BE2C (cell line): ENCODE measurements around the gene IRX1.

Source experiments
- DNase-seq: peaks from one replicate; pipeline ENCODE4 v3.0.0-alpha.2; 2020
- H3K27me3 ChIP-seq: fragments of 250-450 bp; sonication (Bioruptor Pico); 2 replicates; pipeline ENCODE4 v1.5.1; 2020; ENCODE audit warnings: mild to moderate bottlenecking
- H3K36me3 ChIP-seq: fragments of 250-450 bp; sonication (Bioruptor Pico); 2 replicates; pipeline ENCODE4 v1.5.1; 2020; ENCODE audit warnings: mild to moderate bottlenecking
- H3K4me1 ChIP-seq: fragments of 250-450 bp; sonication (Bioruptor Pico); 2 replicates; pipeline ENCODE4 v1.5.1; 2020
- H3K4me3 ChIP-seq: 2 replicates; pipeline ENCODE4 v1.5.1; 2011; ENCODE audit warnings: low read depth, low read length
- H3K9me3 ChIP-seq: fragments of 250-450 bp; sonication (Bioruptor Pico); 2 replicates; pipeline ENCODE4 v1.5.1; 2020
- TF ChIP-seq, protein P1 (sequence below): IDR thresholded peaks from 2 replicates; pipeline ENCODE4 v1.5.1; 2012; ENCODE audit warnings: mild to moderate bottlenecking, low read depth, low read length

Gene IRX1

GRCh38 chr5:3596261-3596825 is 711 bp downstream of the IRX1 start:
- no peak for DNase-seq
- Histone ChIP-seq H3K4me1 (no peaks in the 10 kb centered on the region), H3K27me3 (no peaks in the 10 kb centered on the region), H3K9me3 (no peaks in the 10 kb centered on the region), H3K4me3 (no peak overlapping the region), H3K36me3 (no peaks in the 10 kb centered on the region)
- TF ChIP-seq, protein P1, sequence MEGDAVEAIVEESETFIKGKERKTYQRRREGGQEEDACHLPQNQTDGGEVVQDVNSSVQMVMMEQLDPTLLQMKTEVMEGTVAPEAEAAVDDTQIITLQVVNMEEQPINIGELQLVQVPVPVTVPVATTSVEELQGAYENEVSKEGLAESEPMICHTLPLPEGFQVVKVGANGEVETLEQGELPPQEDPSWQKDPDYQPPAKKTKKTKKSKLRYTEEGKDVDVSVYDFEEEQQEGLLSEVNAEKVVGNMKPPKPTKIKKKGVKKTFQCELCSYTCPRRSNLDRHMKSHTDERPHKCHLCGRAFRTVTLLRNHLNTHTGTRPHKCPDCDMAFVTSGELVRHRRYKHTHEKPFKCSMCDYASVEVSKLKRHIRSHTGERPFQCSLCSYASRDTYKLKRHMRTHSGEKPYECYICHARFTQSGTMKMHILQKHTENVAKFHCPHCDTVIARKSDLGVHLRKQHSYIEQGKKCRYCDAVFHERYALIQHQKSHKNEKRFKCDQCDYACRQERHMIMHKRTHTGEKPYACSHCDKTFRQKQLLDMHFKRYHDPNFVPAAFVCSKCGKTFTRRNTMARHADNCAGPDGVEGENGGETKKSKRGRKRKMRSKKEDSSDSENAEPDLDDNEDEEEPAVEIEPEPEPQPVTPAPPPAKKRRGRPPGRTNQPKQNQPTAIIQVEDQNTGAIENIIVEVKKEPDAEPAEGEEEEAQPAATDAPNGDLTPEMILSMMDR = no peak

GRCh38 chr5:3596857-3597166 is 1.2 kb downstream of the IRX1 start:
- Histone ChIP-seq H3K9me3 (no peaks in the 10 kb centered on the region), H3K36me3 (no peaks in the 10 kb centered on the region), H3K4me3 (no peak overlapping the region), H3K4me1 (no peaks in the 10 kb centered on the region), H3K27me3 (no peaks in the 10 kb centered on the region)
- TF ChIP-seq, protein P1 = no peak
- DNase-seq = no peak

GRCh38 chr5:3597167-3598007 is 1.8 kb downstream of the IRX1 start:
- H3K27me3 ChIP-seq = peaks cover 4% of the 10 kb centered on the region; the same call in 1 of the 2 replicates
- TF ChIP-seq, protein P1 = no peak
- H3K36me3 ChIP-seq = no peaks in the 10 kb centered on the region
- H3K4me3 ChIP-seq = no peak overlapping the region
- H3K4me1 ChIP-seq = no peaks in the 10 kb centered on the region
- no peak for DNase-seq
- no peaks in the 10 kb centered on the region; the same call in 1 of the 2 replicates for H3K9me3 ChIP-seq

- Histone ChIP-seq H3K4me3 (no peak overlapping the region), H3K36me3 (no peaks in the 10 kb centered on the region), H3K9me3 (no peaks in the 10 kb centered on the region; the same call in 1 of the 2 replicates), H3K4me1 (no peaks in the 10 kb centered on the region), H3K27me3 (peaks cover 6% of the 10 kb centered on the region; the same call in 1 of the 2 replicates)
- TF ChIP-seq, protein P1 = no peak
- DNase-seq = no peak
Measured at GRCh38 chr5:3598207-3598606, 2.6 kb downstream of the IRX1 start.

DNA sequence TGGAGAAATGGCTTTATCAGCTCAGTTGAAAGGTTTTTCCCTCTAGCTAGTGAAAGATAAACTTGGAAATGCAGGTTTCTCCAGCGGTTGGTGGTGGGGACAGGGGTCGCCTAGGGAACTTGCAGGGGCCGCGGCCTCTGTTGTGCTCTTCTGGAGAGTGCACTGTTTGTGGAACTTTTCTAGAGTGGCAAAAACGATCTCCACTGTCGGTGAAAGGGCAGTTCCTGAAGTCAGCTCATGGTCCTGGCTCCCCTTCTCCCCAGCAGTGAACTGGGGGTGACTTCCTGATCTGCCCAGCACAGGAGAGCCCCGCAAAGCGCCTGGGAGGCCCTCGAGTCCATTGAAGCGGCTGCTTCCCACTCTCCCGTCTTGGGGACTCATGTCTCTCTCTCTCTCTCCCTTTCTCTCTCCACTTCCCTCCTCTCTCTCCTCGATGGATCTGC is 3.2 kb downstream of the IRX1 start:
- Histone ChIP-seq H3K4me1 (no peaks in the 10 kb centered on the region), H3K36me3 (no peaks in the 10 kb centered on the region), H3K4me3 (no peak overlapping the region), H3K27me3 (peaks cover 6% of the 10 kb centered on the region; the same call in 1 of the 2 replicates), H3K9me3 (no peaks in the 10 kb centered on the region; the same call in 1 of the 2 replicates)
- TF ChIP-seq, protein P1 = no peak
- DNase-seq = no peak
